Lower leg skin (tissue), 4 donors: ENCODE measurements around the gene AMIGO1. TPM values are rescaled to one million over a fixed set of nuclear protein-coding genes. Genes with fewer than 3 reads are reported as not detected.
A peak's percentile ranks its signal among the peaks of the same experiment; 100 is the strongest.

ENCODE experiments used
- DNase-seq, 2 donors: peaks; one replicate each; pipeline ENCODE4 v3.0.0-alpha.2; 2019; ENCODE audit warnings: low spot score in 2 of 2
- H3K4me3 ChIP-seq: fragments of 200-600 bp; sonication (generic); 2 replicates; pipeline ENCODE4 v1.5.1; 2017; ENCODE audit warnings: mild to moderate bottlenecking, low read depth; ENCODE audit not compliant: poor library complexity, severe bottlenecking
- CTCF ChIP-seq, 3 donors: fragments of 450-650 bp; IDR thresholded peaks; one replicate each; pipeline ENCODE4 v1.5.1; 2016; ENCODE audit warnings: antibody characterized with exemption in 3 of 3, mild to moderate bottlenecking in 3 of 3, moderate library complexity in 2 of 3
- POLR2A ChIP-seq, 2 donors: fragments of 450-650 bp; IDR thresholded peaks; one replicate each; pipeline ENCODE4 v1.6.1; 2016 to 2017; ENCODE audit warnings: antibody characterized with exemption in 2 of 2, mild to moderate bottlenecking in 1 of 2, moderate library complexity in 1 of 2
- WGBS, 2 donors: methylation state at CpG; one replicate each; pipeline ENCODE4 v1.1.5; 2018; 5-methylcytosine and 5-hydroxymethylcytosine counted together
- intact Hi-C: fragments of 100-400 bp; cut with DNase I; formaldehyde crosslinking; loops from one replicate; pipeline ENCODE4 v1.15.0; 2023; ENCODE audit warnings: low total_unique reads
- total RNA-seq, 4 donors: library from RNA; depleted of rRNA; stranded (reverse); fragments of >200 nt; gene quantifications; one replicate each; pipeline ENCODE4 v1.1.0, GENCODE V29; 2016

AMIGO1 gene
- total RNA-seq, 4 donors from 2014 or later, result 3.9 to 7.9 (median 5.4) TPM

- intact Hi-C loops, result no loop called here
- no peak for TF ChIP-seq CTCF (IDR thresholded peaks at IDR 0.05)
- no peak for TF ChIP-seq POLR2A (IDR thresholded peaks at IDR 0.05)
- no peak for DNase-seq
- peak within 1 kb of the TSS; percentile 23 for H3K4me3 ChIP-seq
- 2 to 3% methylated on average over 28 to 39 of the region's 88 CpGs for WGBS, 2 donors
These were observed 42.9 kb downstream of the AMIGO1 start, which contains the start of gene SYPL2 for GRCh38 chr1:109466452-109467300. Gene SYPL2, plus strand, starts transcription at chr1:109466546. Its CDS starts 298 bp downstream, at chr1:109466844.

- intact Hi-C loops, result no loop called here
- WGBS, 2 donors, result 5 to 8% methylated on average over 23 to 24 of the region's 24 CpGs
- no peak for DNase-seq
- TF ChIP-seq CTCF (IDR thresholded peaks at IDR 0.05) (no peak), POLR2A (IDR thresholded peaks at IDR 0.05) (no peak)
- H3K4me3 ChIP-seq, result peak overlapping the region; percentile 23
These were observed 43.4 kb downstream of the AMIGO1 start for GRCh38 chr1:109466125-109466451.

GRCh38 chr1:109457819-109458218 lies 51.7 kb downstream of the AMIGO1 start:
- 89 to 91% methylated on average over 4 of the region's 4 CpGs for WGBS, 2 donors
- no peak for DNase-seq
- intact Hi-C loops, result no loop called here
- TF ChIP-seq CTCF (IDR thresholded peaks at IDR 0.05) (no peak), POLR2A (IDR thresholded peaks at IDR 0.05) (no peak)
- H3K4me3 ChIP-seq, result no peak overlapping the region

GRCh38 chr1:109454497-109455133 lies 54.9 kb downstream of the AMIGO1 start:
- intact Hi-C loops, result no loop called here

More at GRCh38 chr1:109454497-109455133, 54.9 kb downstream of the AMIGO1 start:
- WGBS, 2 donors, result 91 to 95% methylated on average over 1 of the region's 1 CpG
- no peak for DNase-seq
- TF ChIP-seq CTCF (IDR thresholded peaks at IDR 0.05) (no peak), POLR2A (IDR thresholded peaks at IDR 0.05) (no peak)
- no peak overlapping the region for H3K4me3 ChIP-seq

Other genes starting within 250 kb of the AMIGO1 start
- gene PSRC1, start 226.6 kb downstream of the AMIGO1 start, total RNA-seq, result 1 to 10 TPM; 2.8 to 6.9 (median 5.3) TPM
- not detected for gene MYBPHL, start 202.7 kb downstream of the AMIGO1 start, total RNA-seq
- 10 to 100 TPM; 29.8 to 53.1 (median 39.5) TPM for gene SORT1, start 111.8 kb downstream of the AMIGO1 start, total RNA-seq
- 10 to 100 TPM; 24.6 to 46.6 (median 30.2) TPM for gene PSMA5, start 83.3 kb downstream of the AMIGO1 start, total RNA-seq
- gene SYPL2, start 43.2 kb downstream of the AMIGO1 start, total RNA-seq, result 1 to 10 TPM in 1 of 4 donors, under 1 TPM in 2, not detected in 1; 0.27 to 1.8 (median 0.38) TPM
- 1 to 10 TPM; 4.3 to 7.8 (median 4.8) TPM for gene ATXN7L2, start 25.8 kb downstream of the AMIGO1 start, total RNA-seq
- 10 to 100 TPM; 11.3 to 22.7 (median 17.8) TPM for gene CYB561D1, start 15.6 kb downstream of the AMIGO1 start, total RNA-seq
- gene GPR61, start 30.1 kb upstream of the AMIGO1 start, total RNA-seq, result 1 to 10 TPM in 1 of 4 donors, not detected in 3; 1.0 TPM
- gene GNAI3, start 38.9 kb upstream of the AMIGO1 start, total RNA-seq, result 10 to 100 TPM in 3 of 4 donors, 1 to 10 TPM in 1; 8.5 to 13.2 (median 10.7) TPM
- gene GNAT2, start 109.9 kb upstream of the AMIGO1 start, total RNA-seq, result not detected
- 10 to 100 TPM; 30.9 to 62.1 (median 40.7) TPM for gene AMPD2, start 110.1 kb upstream of the AMIGO1 start, total RNA-seq
- 10 to 100 TPM; 13.4 to 23.3 (median 19.1) TPM for gene GSTM4, start 146.4 kb upstream of the AMIGO1 start, total RNA-seq
- 100 to 1,000 TPM in 1 of 4 donors, 10 to 100 TPM in 3; 48.1 to 183 (median 57.2) TPM for gene GSTM2, start 158.3 kb upstream of the AMIGO1 start, total RNA-seq
- gene GSTM1, start 178.1 kb upstream of the AMIGO1 start, total RNA-seq, result 10 to 100 TPM in 2 of 4 donors, not detected in 2; 26.1 to 60.4 TPM
- gene GSTM5, start 202.5 kb upstream of the AMIGO1 start, total RNA-seq, result 1 to 10 TPM in 3 of 4 donors, under 1 TPM in 1; 0.23 to 2.2 (median 1.5) TPM
- gene GSTM3, start 231.3 kb upstream of the AMIGO1 start, total RNA-seq, result 100 to 1,000 TPM in 3 of 4 donors, 10 to 100 TPM in 1; 68.7 to 213 (median 137) TPM